Spleen (tissue), 11 donors: ENCODE results near the gene CDK5R1. TPM values are rescaled to one million over a fixed set of nuclear protein-coding genes. Genes with fewer than 3 reads are reported as not detected.

Experiments
- DNase-seq: peaks from one replicate; pipeline ENCODE4 v3.0.0-alpha.2; 2020
- H3K27ac ChIP-seq, 8 donors: fragments of 200-600 bp; sonication (generic) in 7 of 8; 1 replicate in 4 of 8; 2 replicates in 4 of 8; pipeline versions ENCODE4 v1.5.0 to v1.8.0; 2016 to 2021; ENCODE audit warnings: inconsistent platforms in 4 of 8, mild to moderate bottlenecking in 4 of 8, moderate library complexity in 1 of 8
- H3K27me3 ChIP-seq, 7 donors: fragments of 200-600 bp; sonication (generic) in 6 of 7; replicated peaks in 1 of 7; 1 replicate in 4 of 7; 2 replicates in 3 of 7; pipeline versions ENCODE4 v1.5.0 to v1.8.0; 2016 to 2021; ENCODE audit warnings: inconsistent platforms in 3 of 7, mild to moderate bottlenecking in 1 of 7
- H3K36me3 ChIP-seq, 6 donors: fragments of 200-600 bp; sonication (generic) in 5 of 6; 1 replicate in 4 of 6; 2 replicates in 2 of 6; pipeline versions ENCODE4 v1.5.0 to v1.8.0; 2016 to 2021; ENCODE audit warnings: inconsistent platforms in 2 of 6
- H3K4me1 ChIP-seq, 6 donors: fragments of 200-600 bp; sonication (generic) in 5 of 6; 1 replicate in 3 of 6; 2 replicates in 3 of 6; pipeline versions ENCODE4 v1.5.0 to v1.8.0; 2016 to 2021; ENCODE audit warnings: inconsistent platforms in 3 of 6
- H3K4me3 ChIP-seq, 8 donors: fragments of 200-600 bp; sonication (generic) in 7 of 8; 1 replicate in 4 of 8; 2 replicates in 4 of 8; pipeline versions ENCODE4 v1.5.0 to v1.8.0; 2016 to 2021; ENCODE audit warnings: inconsistent platforms in 4 of 8, mild to moderate bottlenecking in 4 of 8, moderate library complexity in 2 of 8
- H3K9me3 ChIP-seq, 8 donors: fragments of 200-600 bp; sonication (generic) in 7 of 8; 1 replicate in 4 of 8; 2 replicates in 4 of 8; pipeline versions ENCODE4 v1.5.0 to v1.8.0; 2016 to 2021; ENCODE audit warnings: inconsistent platforms in 4 of 8
- CTCF ChIP-seq, 11 experiments: fragments of 200-600 bp in 7 of 11; fragments of 450-650 bp in 4 of 11; sonication (generic) in 4 of 11; IDR thresholded peaks in 8 of 11; conservative IDR thresholded peaks in 3 of 11; 1 replicate in 7 of 11; 2 replicates in 4 of 11; pipeline versions ENCODE4 v1.4.0 to v1.8.0; 2016 to 2021; ENCODE audit warnings: antibody characterized with exemption in 11 of 11, inconsistent platforms in 4 of 11, mild to moderate bottlenecking in 1 of 11
- POLR2A ChIP-seq, 3 donors: fragments of 450-650 bp; IDR thresholded peaks; one replicate each; pipeline ENCODE4 v1.5.1; 2017; ENCODE audit warnings: antibody characterized with exemption in 3 of 3, mild to moderate bottlenecking in 1 of 3
- POLR2AphosphoS5 ChIP-seq, 3 donors: sonication (generic); formaldehyde crosslinking; IDR thresholded peaks; one replicate each; pipeline ENCODE4 v1.5.1; 2017; ENCODE audit warnings: antibody characterized with exemption in 3 of 3
- WGBS, 5 donors: extraction: QIAGEN DNeasy Blood & Tissue Kit in 3 of 5; methylation state at CpG; one replicate each; pipeline versions ENCODE4 v1.1.5 to v1.1.7; 2013 to 2018; 5-methylcytosine and 5-hydroxymethylcytosine counted together
- intact Hi-C: fragments of 100-400 bp; cut with DNase I; formaldehyde crosslinking; loops from one replicate; pipeline ENCODE4 v1.15.0; 2023; ENCODE audit warnings: low total_unique reads
- polyA plus RNA-seq, 3 donors: library from polyadenylated mRNA; stranded (reverse); fragments of 200-250 nt; gene quantifications; one replicate each; pipeline ENCODE4 v1.2.1, GENCODE V29; 2013
- total RNA-seq, 7 donors: library from RNA; depleted of rRNA in 3 of 7; stranded (reverse); fragments of >200 nt in 3 of 7; fragmentation: NEBNext Ultra II Directional in 4 of 7; extraction: Animal tissue kit (Norgen Biotek cat#: 25700) in 4 of 7; gene quantifications; one replicate each; pipeline versions ENCODE4 v1.1.0 to v1.2.1, GENCODE V29; 2016 to 2021
- donor health status: healthy with polysubstance abuse.
- donor health status: DM: no; HTN: no; CAD: no; lungs with moderate emphysema.
- donor health status: DM: no; HTN: no; CAD: no.
- donor health status: Bipolar disorder and iron deficiency.
- donor health status: healthy.
- donor health status: DM: no; HTN: no; CAD: no.
- donor health status: DM: yes; HTN: yes; CAD: no.

CDK5R1 gene
- total and polyA plus RNA-seq, 10 donors: 13.0 to 28.2 (median 20.2) TPM

GRCh38 chr17:32491371-32492263 lies 4.8 kb downstream of the CDK5R1 start:
- Histone ChIP-seq H3K27ac (peak overlapping the region; percentile 61 to 92 (median 74)), H3K9me3 (no peaks in the 10 kb centered on the region), H3K4me3 (peak overlapping the region in 4 of 8 donors; percentile 4 to 88 (median 38)), H3K27me3 (no peaks in the 10 kb centered on the region), H3K36me3 (peaks cover 0 to 40% (median 11%) of the 10 kb centered on the region in 6 donors), H3K4me1 (peaks cover 53 to 94% (median 90%) of the 10 kb centered on the region in 6 donors)
- peak; percentile 86 for DNase-seq
- intact Hi-C loops: no loop called here
- 53 to 72% (median 71%) methylated on average over 15 to 21 of the region's 21 CpGs for WGBS, 5 donors
- TF ChIP-seq POLR2AphosphoS5 (IDR thresholded peaks at IDR 0.05): peak; percentile 41 to 66 (median 52)
- no peak for TF ChIP-seq POLR2A (IDR thresholded peaks at IDR 0.05)
- no peak for TF ChIP-seq CTCF (IDR thresholded peaks at IDR 0.05 in 8 of 11, conservative IDR thresholded peaks at IDR 0.05 in 3 of 11)

GRCh38 chr17:32492264-32492589 lies 5.4 kb downstream of the CDK5R1 start:
- Histone ChIP-seq H3K36me3 (peaks cover 0 to 40% (median 11%) of the 10 kb centered on the region in 6 donors), H3K4me3 (peak overlapping the region in 1 of 8 donors; percentile 88), H3K9me3 (no peaks in the 10 kb centered on the region), H3K27me3 (no peaks in the 10 kb centered on the region), H3K27ac (peak overlapping the region; percentile 61 to 92 (median 74)), H3K4me1 (peaks cover 53 to 100% (median 90%) of the 10 kb centered on the region in 6 donors)
- WGBS, 5 donors: 57 to 64% (median 62%) methylated on average over 4 of the region's 4 CpGs
- TF ChIP-seq CTCF (IDR thresholded peaks at IDR 0.05 in 8 of 11, conservative IDR thresholded peaks at IDR 0.05 in 3 of 11) (no peak), POLR2AphosphoS5 (IDR thresholded peaks at IDR 0.05) (no peak), POLR2A (IDR thresholded peaks at IDR 0.05) (no peak)
- intact Hi-C loops: no loop called here
- DNase-seq: no peak

GRCh38 chr17:32492648-32493289 lies 6.0 kb downstream of the CDK5R1 start:
- WGBS, 5 donors: 48 to 80% (median 67%) methylated on average over 7 of the region's 7 CpGs
- TF ChIP-seq POLR2A (IDR thresholded peaks at IDR 0.05) (no peak), POLR2AphosphoS5 (IDR thresholded peaks at IDR 0.05) (peak in 2 of 3 donors; percentile 22 to 32)
- Histone ChIP-seq H3K4me3 (peak overlapping the region in 1 of 8 donors; percentile 88), H3K36me3 (peaks cover 0 to 39% (median 11%) of the 10 kb centered on the region in 6 donors), H3K27ac (peak overlapping the region; percentile 61 to 92 (median 74)), H3K27me3 (no peaks in the 10 kb centered on the region), H3K4me1 (peaks cover 51 to 100% (median 85%) of the 10 kb centered on the region in 6 donors), H3K9me3 (no peaks in the 10 kb centered on the region)
- intact Hi-C loops: no loop called here
- DNase-seq: no peak

- intact Hi-C loops: no loop called here
- Histone ChIP-seq H3K27me3 (no peaks in the 10 kb centered on the region), H3K36me3 (peaks cover 0 to 31% (median 7%) of the 10 kb centered on the region in 6 donors), H3K9me3 (no peaks in the 10 kb centered on the region), H3K4me1 (peaks cover 45 to 92% (median 77%) of the 10 kb centered on the region in 6 donors), H3K27ac (peak overlapping the region in 5 of 8 donors; percentile 73 to 92 (median 88)), H3K4me3 (no peak overlapping the region)
- DNase-seq: no peak
- TF ChIP-seq POLR2A (IDR thresholded peaks at IDR 0.05): no peak
- peak in 1 of 3 donors; percentile 3 for TF ChIP-seq POLR2AphosphoS5 (IDR thresholded peaks at IDR 0.05)
- 77 to 87% (median 84%) methylated on average over 14 to 15 of the region's 15 CpGs for WGBS, 5 donors
Observed at GRCh38 chr17:32493571-32493970, 6.8 kb downstream of the CDK5R1 start.
